Activated T-helper 2 cell treated with anti-CD3 and anti-CD28 coated beads, Interferon-gamma antibody, Interleukin-2, Interleukin-4, amounts not matched to agents 10 μg/mL and 5 μg/mL and 100 μg/mL, durations not matched to agents 14 hours and 24 hours and 36 hours (primary cell): Measurements from ENCODE around the gene EPG5. TPM values are rescaled to one million over a fixed set of nuclear protein-coding genes. Genes with fewer than 3 reads are reported as not detected.

Experiments used
- DNase-seq: peaks from one replicate; pipeline ENCODE4 v3.0.0; 2021; ENCODE audit warnings: low spot score
- H3K27ac Mint-ChIP-seq: one replicate; pipeline ENCODE4 v1.8.0; 2021; ENCODE audit warnings: mixed read lengths
- H3K27me3 Mint-ChIP-seq: one replicate; pipeline ENCODE4 v1.8.0; 2021; ENCODE audit warnings: low read depth, mixed read lengths
- H3K36me3 Mint-ChIP-seq: one replicate; pipeline ENCODE4 v1.8.0; 2021; ENCODE audit warnings: low read depth, mixed read lengths
- H3K4me1 Mint-ChIP-seq: one replicate; pipeline ENCODE4 v1.8.0; 2021; ENCODE audit warnings: low read depth, mixed read lengths
- H3K4me3 Mint-ChIP-seq: one replicate; pipeline ENCODE4 v1.8.0; 2021; ENCODE audit warnings: low read depth, mild to moderate bottlenecking, moderate library complexity, mixed read lengths
- H3K9me3 Mint-ChIP-seq: one replicate; pipeline ENCODE4 v1.8.0; 2021; ENCODE audit warnings: mixed read lengths
- intact Hi-C: fragments of 100-400 bp; cut with micrococcal nuclease; formaldehyde crosslinking; loops from one replicate; pipeline ENCODE4 v1.15.1; 2023
- total RNA-seq: library from RNA; stranded (reverse); gene quantifications from 2 replicates; pipeline ENCODE4 v1.2.3, GENCODE V29; 2022

Gene EPG5
- total RNA-seq, 1 donor from 2014 or later, result 17.1 TPM

- Mint-ChIP-seq H3K4me1 (peaks cover 24% of the 10 kb centered on the region), H3K27me3 (no peaks in the 10 kb centered on the region), H3K36me3 (peaks cover 86% of the 10 kb centered on the region), H3K4me3 (no peak overlapping the region), H3K9me3 (peaks cover 29% of the 10 kb centered on the region), H3K27ac (no peak overlapping the region)
- intact Hi-C loops, result loop anchor here (10.0 kb wide), 1 partner anchor 1043 kb away; the partner anchor contains the start of genes KATNAL2 and PIAS2
- no peak for DNase-seq
Measured at GRCh38 chr18:45871431-45872084, 95.6 kb downstream of the EPG5 start.

- Mint-ChIP-seq H3K27me3 (no peaks in the 10 kb centered on the region), H3K27ac (no peak overlapping the region), H3K9me3 (peaks cover 25% of the 10 kb centered on the region), H3K4me1 (peaks cover 23% of the 10 kb centered on the region), H3K4me3 (no peak overlapping the region), H3K36me3 (peaks cover 87% of the 10 kb centered on the region)
- intact Hi-C loops, result loop anchor here (10.0 kb wide), 1 partner anchor 1044 kb away; the partner anchor contains the start of genes KATNAL2 and PIAS2
- DNase-seq, result no peak
Measured at GRCh38 chr18:45870419-45870818, 96.7 kb downstream of the EPG5 start.

GRCh38 chr18:45865466-45865865 is 101.7 kb downstream of the EPG5 start:
- Mint-ChIP-seq H3K27ac (no peak overlapping the region), H3K9me3 (peaks cover 11% of the 10 kb centered on the region), H3K4me3 (no peak overlapping the region), H3K27me3 (no peaks in the 10 kb centered on the region), H3K36me3 (peaks cover 88% of the 10 kb centered on the region), H3K4me1 (peaks cover 8% of the 10 kb centered on the region)
- no peak for DNase-seq
- intact Hi-C loops, result no loop called here

- H3K9me3 Mint-ChIP-seq, result peaks cover 11% of the 10 kb centered on the region
- no peak overlapping the region for H3K4me3 Mint-ChIP-seq
- H3K36me3 Mint-ChIP-seq, result peaks cover 88% of the 10 kb centered on the region
- H3K27ac Mint-ChIP-seq, result no peak overlapping the region
- H3K4me1 Mint-ChIP-seq, result peaks cover 8% of the 10 kb centered on the region
- DNase-seq, result no peak
- intact Hi-C loops, result no loop called here
- no peaks in the 10 kb centered on the region for H3K27me3 Mint-ChIP-seq
Measured at GRCh38 chr18:45864081-45864480, 103.0 kb downstream of the EPG5 start.

GRCh38 chr18:45863469-45863868 is 103.7 kb downstream of the EPG5 start:
- H3K9me3 Mint-ChIP-seq, result peaks cover 11% of the 10 kb centered on the region
- H3K4me3 Mint-ChIP-seq, result no peak overlapping the region
- peaks cover 93% of the 10 kb centered on the region for H3K36me3 Mint-ChIP-seq
- H3K27me3 Mint-ChIP-seq, result no peaks in the 10 kb centered on the region
- peaks cover 8% of the 10 kb centered on the region for H3K4me1 Mint-ChIP-seq
- intact Hi-C loops, result no loop called here
- peak overlapping the region; percentile 24 for H3K27ac Mint-ChIP-seq
- DNase-seq, result no peak

- no peak overlapping the region for H3K4me3 Mint-ChIP-seq
- peaks cover 88% of the 10 kb centered on the region for H3K36me3 Mint-ChIP-seq
- DNase-seq, result no peak
- no peak overlapping the region for H3K27ac Mint-ChIP-seq
- peaks cover 11% of the 10 kb centered on the region for H3K9me3 Mint-ChIP-seq
- intact Hi-C loops, result no loop called here
- no peaks in the 10 kb centered on the region for H3K27me3 Mint-ChIP-seq
- H3K4me1 Mint-ChIP-seq, result peaks cover 8% of the 10 kb centered on the region
Measured at GRCh38 chr18:45861926-45862325, 105.2 kb downstream of the EPG5 start.

- Mint-ChIP-seq H3K9me3 (peaks cover 11% of the 10 kb centered on the region), H3K27me3 (no peaks in the 10 kb centered on the region), H3K36me3 (peaks cover 86% of the 10 kb centered on the region), H3K4me1 (peaks cover 6% of the 10 kb centered on the region), H3K27ac (no peak overlapping the region), H3K4me3 (no peak overlapping the region)
- no peak for DNase-seq
- intact Hi-C loops, result no loop called here
Measured at GRCh38 chr18:45860971-45861370, 106.2 kb downstream of the EPG5 start.

- Mint-ChIP-seq H3K4me3 (no peak overlapping the region), H3K27me3 (no peaks in the 10 kb centered on the region), H3K4me1 (peaks cover 6% of the 10 kb centered on the region), H3K36me3 (peaks cover 86% of the 10 kb centered on the region), H3K9me3 (peaks cover 11% of the 10 kb centered on the region), H3K27ac (no peak overlapping the region)
- intact Hi-C loops, result no loop called here
- no peak for DNase-seq
Measured at GRCh38 chr18:45860492-45860891, 106.6 kb downstream of the EPG5 start.

- no peak overlapping the region for H3K4me3 Mint-ChIP-seq
- peaks cover 85% of the 10 kb centered on the region for H3K36me3 Mint-ChIP-seq
- peaks cover 4% of the 10 kb centered on the region for H3K4me1 Mint-ChIP-seq
- H3K27ac Mint-ChIP-seq, result no peak overlapping the region
- peaks cover 7% of the 10 kb centered on the region for H3K9me3 Mint-ChIP-seq
- DNase-seq, result no peak
- intact Hi-C loops, result no loop called here
- no peaks in the 10 kb centered on the region for H3K27me3 Mint-ChIP-seq
Measured at GRCh38 chr18:45859334-45859733, 107.8 kb downstream of the EPG5 start.

- peaks cover 80% of the 10 kb centered on the region for H3K36me3 Mint-ChIP-seq
- DNase-seq, result no peak
- no peaks in the 10 kb centered on the region for H3K4me1 Mint-ChIP-seq
- H3K9me3 Mint-ChIP-seq, result no peaks in the 10 kb centered on the region
- H3K27ac Mint-ChIP-seq, result no peak overlapping the region
- no peak overlapping the region for H3K4me3 Mint-ChIP-seq
- intact Hi-C loops, result no loop called here
- H3K27me3 Mint-ChIP-seq, result no peaks in the 10 kb centered on the region
Measured at GRCh38 chr18:45856531-45856930, 110.6 kb downstream of the EPG5 start.

GRCh38 chr18:45854036-45854586 is 113.0 kb downstream of the EPG5 start:
- no peaks in the 10 kb centered on the region for H3K4me1 Mint-ChIP-seq
- H3K4me3 Mint-ChIP-seq, result no peak overlapping the region
- intact Hi-C loops, result no loop called here
- H3K27ac Mint-ChIP-seq, result no peak overlapping the region
- no peaks in the 10 kb centered on the region for H3K27me3 Mint-ChIP-seq
- peaks cover 66% of the 10 kb centered on the region for H3K36me3 Mint-ChIP-seq
- DNase-seq, result no peak
- no peaks in the 10 kb centered on the region for H3K9me3 Mint-ChIP-seq

GRCh38 chr18:45852631-45853030 is 114.5 kb downstream of the EPG5 start:
- DNase-seq, result no peak
- intact Hi-C loops, result no loop called here
- Mint-ChIP-seq H3K4me1 (no peaks in the 10 kb centered on the region), H3K27me3 (no peaks in the 10 kb centered on the region), H3K9me3 (no peaks in the 10 kb centered on the region), H3K4me3 (no peak overlapping the region), H3K36me3 (peaks cover 54% of the 10 kb centered on the region), H3K27ac (no peak overlapping the region)

GRCh38 chr18:45851161-45851925 is 115.8 kb downstream of the EPG5 start:
- Mint-ChIP-seq H3K4me3 (no peak overlapping the region), H3K9me3 (no peaks in the 10 kb centered on the region), H3K4me1 (peaks cover 3% of the 10 kb centered on the region), H3K27me3 (no peaks in the 10 kb centered on the region), H3K36me3 (peaks cover 50% of the 10 kb centered on the region), H3K27ac (no peak overlapping the region)
- no peak for DNase-seq
- intact Hi-C loops, result no loop called here
